OCI-LY3 (cell line): Measurements from ENCODE around the gene PPT1.
A peak's percentile ranks its signal among the peaks of the same experiment; 100 is the strongest.

Source experiments
- H2AFZ ChIP-seq: fragments of 200-600, 300-600 bp; shearing (Covaris generic); 2 replicates; pipeline ENCODE4 v1.6.0; 2014; ENCODE audit warnings: antibody characterized with exemption, low read depth, low read length
- H3K27ac ChIP-seq: fragments of 200-600, 300-600 bp; sonication (generic); 2 replicates; pipeline ENCODE4 v1.5.1; 2014; ENCODE audit warnings: mild to moderate bottlenecking, low read length, moderate library complexity, mixed read lengths
- H3K27me3 ChIP-seq: fragments of 200-600, 300-600 bp; sonication (generic); 2 replicates; pipeline ENCODE4 v1.6.1; 2014; ENCODE audit warnings: low read depth, low read length, mixed read lengths
- H3K36me3 ChIP-seq: fragments of 200-600, 300-600 bp; sonication (generic); replicated peaks from 2 replicates; pipeline ENCODE3; 2014; ENCODE audit warnings: low read depth, low read length, mixed read lengths
- H3K4me1 ChIP-seq: fragments of 300-600, 200-600 bp; sonication (generic); 2 replicates; pipeline ENCODE4 v1.6.1; 2014; ENCODE audit warnings: low read length, mixed read lengths
- H3K4me2 ChIP-seq: fragments of 200-600, 300-600 bp; sonication (generic); 2 replicates; pipeline ENCODE4 v1.6.1; 2014; ENCODE audit warnings: low read length, mixed read lengths
- H3K4me3 ChIP-seq: fragments of 300-600, 200-600 bp; sonication (generic); 2 replicates; pipeline ENCODE4 v1.5.1; 2014; ENCODE audit warnings: antibody characterized with exemption, mild to moderate bottlenecking, low read length, moderate library complexity
- H3K79me2 ChIP-seq: fragments of 300-600, 200-600 bp; shearing (Covaris generic); 2 replicates; pipeline ENCODE4 v1.6.1; 2014; ENCODE audit warnings: mild to moderate bottlenecking, low read length, mixed read lengths
- H3K9ac ChIP-seq: fragments of 300-600, 200-600 bp; shearing (Covaris generic); 2 replicates; pipeline ENCODE4 v1.6.0; 2014; ENCODE audit warnings: mild to moderate bottlenecking, low read length, moderate library complexity
- H3K9me3 ChIP-seq: fragments of 200-600, 300-600 bp; shearing (Covaris generic); 2 replicates; pipeline ENCODE4 v1.6.1; 2014; ENCODE audit warnings: low read length, mixed read lengths; ENCODE audit not compliant: insufficient read depth
- H4K20me1 ChIP-seq: fragments of 200-600, 300-600 bp; sonication (generic); 2 replicates; pipeline ENCODE4 v1.6.1; 2016; ENCODE audit warnings: low read length, mixed read lengths; ENCODE audit not compliant: insufficient read depth
- CTCF ChIP-seq: fragments of 200-600, 300-600 bp; sonication (generic); IDR thresholded peaks from 2 replicates; pipeline ENCODE4 v1.5.1; 2014; ENCODE audit warnings: antibody characterized with exemption, low read length, low read depth
- EZH2phosphoT487 ChIP-seq: fragments of 200-600 bp; shearing (Covaris generic); IDR thresholded peaks from 2 replicates; pipeline ENCODE4 v1.6.1; 2018; ENCODE audit warnings: antibody characterized with exemption, mixed run types, low read depth

Gene PPT1

DNA sequence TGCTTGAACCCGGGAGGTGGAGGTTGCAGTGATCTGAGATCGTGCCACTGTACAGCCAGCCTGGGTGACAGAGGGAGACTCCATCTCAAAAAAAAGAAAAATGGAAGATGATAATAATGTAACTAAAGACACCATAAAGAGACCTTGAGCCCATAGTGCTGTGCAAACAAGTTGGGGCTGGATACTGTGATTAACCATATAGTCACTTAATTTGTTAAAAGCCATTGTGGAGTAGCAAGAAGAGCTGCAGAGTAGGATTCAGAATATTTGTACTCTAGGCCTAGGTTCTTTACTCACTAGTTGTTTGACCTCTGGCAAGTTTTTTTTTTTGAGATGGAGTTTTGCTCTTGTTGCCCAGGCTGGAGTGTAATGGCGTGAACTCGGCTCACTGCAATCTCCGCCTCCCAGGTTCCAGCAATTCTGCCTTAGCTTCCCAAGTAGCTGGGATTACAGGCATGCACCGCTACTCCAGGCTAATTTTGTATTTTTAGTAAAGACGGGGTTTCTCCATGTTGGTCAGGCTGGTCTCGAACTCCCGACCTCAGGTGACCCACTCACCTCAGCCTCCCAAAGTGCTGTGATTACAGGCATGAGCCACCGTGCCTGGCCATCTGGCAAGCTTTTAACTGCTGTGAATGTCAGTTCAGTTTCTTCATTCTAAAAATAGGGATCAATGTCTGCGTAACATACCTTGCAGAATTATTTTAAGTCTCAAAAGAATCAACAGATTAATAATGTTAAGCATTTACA lies 43.7 kb downstream of the PPT1 start:
- Histone ChIP-seq H3K36me3 (no peaks in the 10 kb centered on the region), H4K20me1 (peaks cover 41% of the 10 kb centered on the region), H3K4me1 (peaks cover 16% of the 10 kb centered on the region), H2AFZ (no peak overlapping the region), H3K9ac (no peak overlapping the region), H3K9me3 (no peaks in the 10 kb centered on the region), H3K27me3 (no peaks in the 10 kb centered on the region), H3K79me2 (peaks cover 69% of the 10 kb centered on the region), H3K27ac (no peak overlapping the region), H3K4me3 (no peak overlapping the region), H3K4me2 (no peak overlapping the region)
- TF ChIP-seq EZH2phosphoT487: no peak
- no peak for TF ChIP-seq CTCF

DNA sequence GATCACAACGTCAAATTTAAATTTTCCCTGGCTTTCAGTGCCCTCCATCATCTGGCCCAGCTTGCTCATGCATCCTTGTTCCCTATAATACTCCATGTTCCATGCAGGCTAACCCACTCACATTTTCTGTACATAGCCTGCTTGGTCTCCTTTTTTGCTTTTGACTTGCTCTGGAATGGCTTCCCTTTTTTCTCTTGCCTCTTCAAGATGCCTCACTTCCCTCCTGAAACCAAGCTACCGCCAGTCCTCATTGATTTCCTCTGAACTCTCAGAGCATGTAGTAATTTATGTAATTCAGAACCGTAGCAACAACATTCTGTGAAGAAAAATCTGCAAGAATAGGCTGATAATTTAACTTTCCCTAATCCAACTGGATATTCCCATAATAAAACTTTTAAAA lies 46.2 kb downstream of the PPT1 start:
- Histone ChIP-seq H3K27ac (no peak overlapping the region), H3K27me3 (no peaks in the 10 kb centered on the region), H3K79me2 (peaks cover 69% of the 10 kb centered on the region), H3K9ac (no peak overlapping the region), H3K4me3 (no peak overlapping the region), H3K36me3 (peaks cover 5% of the 10 kb centered on the region), H4K20me1 (peaks cover 26% of the 10 kb centered on the region), H3K4me1 (peaks cover 16% of the 10 kb centered on the region), H3K9me3 (no peaks in the 10 kb centered on the region), H2AFZ (no peak overlapping the region), H3K4me2 (no peak overlapping the region; the same call in 1 of the 2 replicates)
- no peak for TF ChIP-seq EZH2phosphoT487
- no peak for TF ChIP-seq CTCF

DNA sequence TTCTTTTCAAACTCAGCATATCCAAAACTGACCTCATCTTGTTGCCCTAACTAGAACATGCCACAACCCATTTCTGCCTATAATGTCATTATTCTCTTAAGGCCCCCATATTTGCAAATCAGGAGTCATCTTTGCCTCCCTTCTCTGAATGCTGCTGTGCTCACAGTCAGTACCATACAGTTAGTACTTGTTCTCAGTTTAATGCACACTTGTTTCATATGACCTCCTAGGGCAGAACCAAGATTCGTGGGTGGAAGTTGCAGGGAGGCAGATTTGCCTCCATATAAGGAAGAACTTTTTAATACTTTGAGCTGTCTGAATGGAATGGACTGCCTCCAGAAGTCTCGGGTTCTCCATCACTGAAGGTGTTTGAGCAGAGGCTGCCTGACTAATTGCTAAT lies 47.3 kb downstream of the PPT1 start:
- Histone ChIP-seq H3K4me2 (no peak overlapping the region), H3K27ac (peak overlapping the region; percentile 60), H4K20me1 (peaks cover 24% of the 10 kb centered on the region), H2AFZ (no peak overlapping the region), H3K36me3 (peaks cover 5% of the 10 kb centered on the region), H3K79me2 (peaks cover 71% of the 10 kb centered on the region), H3K4me1 (peaks cover 16% of the 10 kb centered on the region), H3K9ac (no peak overlapping the region), H3K9me3 (no peaks in the 10 kb centered on the region), H3K27me3 (no peaks in the 10 kb centered on the region), H3K4me3 (no peak overlapping the region)
- TF ChIP-seq CTCF (no peak), EZH2phosphoT487 (no peak)

GRCh38 chr1:40047769-40048168 lies 49.3 kb downstream of the PPT1 start:
- Histone ChIP-seq H3K9ac (no peak overlapping the region), H4K20me1 (peaks cover 24% of the 10 kb centered on the region), H2AFZ (no peak overlapping the region), H3K4me3 (no peak overlapping the region), H3K36me3 (peaks cover 7% of the 10 kb centered on the region), H3K27me3 (no peaks in the 10 kb centered on the region), H3K9me3 (no peaks in the 10 kb centered on the region), H3K79me2 (peaks cover 87% of the 10 kb centered on the region), H3K27ac (no peak overlapping the region), H3K4me1 (peaks cover 16% of the 10 kb centered on the region), H3K4me2 (no peak overlapping the region)
- TF ChIP-seq EZH2phosphoT487 (no peak), CTCF (no peak)
